ENCODE measurements around the gene WDR86.

- TF ChIP-seq CTCF (conservative IDR thresholded peaks at IDR 0.05; ENCODE audit: low read depth, low read length), result no peak
- TF ChIP-seq EZH2 (IDR thresholded peaks at IDR 0.05; ENCODE audit: borderline replicate concordance, low read depth, low read length, poor library complexity, severe bottlenecking), result no peak
Measured at GRCh38 chr7:151412318-151412717, 2.5 kb upstream of the WDR86 start.

Measured in A673 (cell line).